Measurements from ENCODE around the gene ZNF341. TPM values are rescaled to one million over a fixed set of nuclear protein-coding genes. Genes with fewer than 3 reads are reported as not detected.
A peak's percentile ranks its signal among the peaks of the same experiment; 100 is the strongest.

Gene ZNF341
- total and polyA plus RNA-seq, 8 donors = 3.4 to 5.2 (median 4.2) TPM

GRCh38 chr20:33704197-33704924 is 27.4 kb upstream of the ZNF341 start:
- Histone ChIP-seq H3K36me3 (peaks cover 0 to 27% of the 10 kb centered on the region in 2 donors), H3K4me1 (no peaks in the 10 kb centered on the region), H3K4me3 (no peak overlapping the region), H3K27me3 (no peaks in the 10 kb centered on the region), H3K9me3 (peaks cover 0 to 3% of the 10 kb centered on the region in 2 donors), H3K27ac (no peak overlapping the region)
- ATAC-seq (no peak), DNase-seq (no peak)
- TF ChIP-seq, protein P1, sequence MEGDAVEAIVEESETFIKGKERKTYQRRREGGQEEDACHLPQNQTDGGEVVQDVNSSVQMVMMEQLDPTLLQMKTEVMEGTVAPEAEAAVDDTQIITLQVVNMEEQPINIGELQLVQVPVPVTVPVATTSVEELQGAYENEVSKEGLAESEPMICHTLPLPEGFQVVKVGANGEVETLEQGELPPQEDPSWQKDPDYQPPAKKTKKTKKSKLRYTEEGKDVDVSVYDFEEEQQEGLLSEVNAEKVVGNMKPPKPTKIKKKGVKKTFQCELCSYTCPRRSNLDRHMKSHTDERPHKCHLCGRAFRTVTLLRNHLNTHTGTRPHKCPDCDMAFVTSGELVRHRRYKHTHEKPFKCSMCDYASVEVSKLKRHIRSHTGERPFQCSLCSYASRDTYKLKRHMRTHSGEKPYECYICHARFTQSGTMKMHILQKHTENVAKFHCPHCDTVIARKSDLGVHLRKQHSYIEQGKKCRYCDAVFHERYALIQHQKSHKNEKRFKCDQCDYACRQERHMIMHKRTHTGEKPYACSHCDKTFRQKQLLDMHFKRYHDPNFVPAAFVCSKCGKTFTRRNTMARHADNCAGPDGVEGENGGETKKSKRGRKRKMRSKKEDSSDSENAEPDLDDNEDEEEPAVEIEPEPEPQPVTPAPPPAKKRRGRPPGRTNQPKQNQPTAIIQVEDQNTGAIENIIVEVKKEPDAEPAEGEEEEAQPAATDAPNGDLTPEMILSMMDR (IDR thresholded peaks at IDR 0.05) = no peak
- intact Hi-C loops (cut with DNase I) = no loop called here

DNA sequence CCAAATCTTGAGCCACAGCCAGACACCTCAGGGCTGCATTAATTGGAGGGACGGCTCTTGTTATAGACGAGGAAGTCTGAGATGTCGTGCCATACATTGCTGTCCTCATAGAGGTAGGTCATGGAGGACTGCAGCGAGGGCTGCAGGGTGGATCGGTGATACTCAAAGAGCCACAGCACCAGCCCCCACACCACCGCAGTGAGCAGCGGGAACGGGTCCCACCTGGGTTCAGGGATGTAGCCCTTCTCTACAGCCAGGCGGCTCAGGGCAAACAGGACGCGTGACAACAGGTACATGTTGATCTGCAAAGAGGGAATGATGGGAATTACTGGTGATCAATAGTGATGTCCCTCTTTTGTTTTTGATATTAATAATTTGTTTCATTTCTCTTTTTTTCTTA is 24.1 kb upstream of the ZNF341 start:
- intact Hi-C loops (cut with DNase I) = no loop called here
- ATAC-seq = no peak

GRCh38 chr20:33709398-33709797 is 22.4 kb upstream of the ZNF341 start:
- TF ChIP-seq, protein P1 (IDR thresholded peaks at IDR 0.05) = no peak
- peaks cover 0 to 67% of the 10 kb centered on the region in 2 donors for H3K36me3 ChIP-seq

More for the DNA sequence above, 24.1 kb upstream of the ZNF341 start:
- TF ChIP-seq, protein P1 (IDR thresholded peaks at IDR 0.05) = no peak
- Histone ChIP-seq H3K4me3 (no peak overlapping the region), H3K9me3 (no peaks in the 10 kb centered on the region), H3K27me3 (no peaks in the 10 kb centered on the region), H3K36me3 (peaks cover 0 to 50% of the 10 kb centered on the region in 2 donors), H3K27ac (no peak overlapping the region), H3K4me1 (no peaks in the 10 kb centered on the region)
- DNase-seq = no peak

GRCh38 chr20:33709905-33710541 is 21.8 kb upstream of the ZNF341 start:
- DNase-seq = peak in 1 of 4 donors; percentile 66
- ATAC-seq = peak; percentile 90

More at GRCh38 chr20:33709398-33709797, 22.4 kb upstream of the ZNF341 start:
- peak overlapping the region in 1 of 2 donors; percentile 15 for H3K27ac ChIP-seq
- H3K4me1 ChIP-seq = no peaks in the 10 kb centered on the region
- peak; percentile 72 for ATAC-seq
- no peaks in the 10 kb centered on the region for H3K27me3 ChIP-seq
- no peaks in the 10 kb centered on the region for H3K9me3 ChIP-seq
- DNase-seq = no peak
- H3K4me3 ChIP-seq = no peak overlapping the region
- intact Hi-C loops (cut with DNase I) = no loop called here

More at GRCh38 chr20:33709905-33710541, 21.8 kb upstream of the ZNF341 start:
- H3K4me1 ChIP-seq = no peaks in the 10 kb centered on the region
- H3K36me3 ChIP-seq = peaks cover 0 to 68% of the 10 kb centered on the region in 2 donors
- no peak overlapping the region for H3K4me3 ChIP-seq
- TF ChIP-seq, protein P1 (IDR thresholded peaks at IDR 0.05) = no peak
- H3K27me3 ChIP-seq = no peaks in the 10 kb centered on the region
- no peaks in the 10 kb centered on the region for H3K9me3 ChIP-seq
- H3K27ac ChIP-seq = no peak overlapping the region
- intact Hi-C loops (cut with DNase I) = no loop called here

All from left lung (tissue), 10 donors.